ENCODE results near the gene ADAMTS2. TPM values are rescaled to one million over a fixed set of nuclear protein-coding genes. Genes with fewer than 3 reads are reported as not detected.

Gene ADAMTS2
- total RNA-seq, 4 donors from 2014 or later, result 39.5 to 61.9 (median 56.4) TPM

GRCh38 chr5:179227229-179227579, 118.1 kb downstream of the ADAMTS2 start:
- no peak for DNase-seq (ENCODE audit: low spot score)

GRCh38 chr5:179226696-179227095, 118.6 kb downstream of the ADAMTS2 start:
- no peak for DNase-seq (ENCODE audit: low spot score)
- peak; percentile 17 for ATAC-seq (ENCODE audit: low FRiP score)
- TF ChIP-seq CTCF (IDR thresholded peaks at IDR 0.05), result no peak

More at GRCh38 chr5:179227229-179227579, 118.1 kb downstream of the ADAMTS2 start:
- no peak for TF ChIP-seq CTCF (IDR thresholded peaks at IDR 0.05)
- ATAC-seq (ENCODE audit: low FRiP score), result peak; percentile 5

DNA sequence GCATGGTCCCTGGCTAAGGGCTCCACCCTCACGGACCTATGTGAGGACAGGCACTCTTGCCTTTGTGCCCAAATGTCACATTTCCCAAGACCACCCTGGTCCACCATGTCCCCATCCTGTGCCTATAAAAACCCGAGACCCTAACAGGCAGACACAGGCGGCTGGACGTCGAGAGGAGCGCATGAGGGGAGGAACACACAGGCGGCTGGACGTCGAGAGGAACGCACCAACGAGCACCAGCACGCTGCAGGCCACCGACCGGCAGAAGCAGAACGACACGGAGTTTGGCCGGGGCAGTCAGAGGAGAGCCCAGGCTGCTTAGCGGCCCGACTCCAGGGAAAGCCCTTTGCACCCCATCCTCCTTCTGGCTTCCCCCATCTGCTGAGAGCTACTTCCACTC, 119.9 kb downstream of the ADAMTS2 start:
- DNase-seq (ENCODE audit: low spot score), result no peak
- no peak for TF ChIP-seq CTCF (IDR thresholded peaks at IDR 0.05)
- ATAC-seq (ENCODE audit: low FRiP score), result no peak

- TF ChIP-seq CTCF (IDR thresholded peaks at IDR 0.05), result no peak
- no peak for DNase-seq (ENCODE audit: low spot score)
- ATAC-seq (ENCODE audit: low FRiP score), result no peak
These were observed 120.5 kb downstream of the ADAMTS2 start for GRCh38 chr5:179224741-179225140.

DNA sequence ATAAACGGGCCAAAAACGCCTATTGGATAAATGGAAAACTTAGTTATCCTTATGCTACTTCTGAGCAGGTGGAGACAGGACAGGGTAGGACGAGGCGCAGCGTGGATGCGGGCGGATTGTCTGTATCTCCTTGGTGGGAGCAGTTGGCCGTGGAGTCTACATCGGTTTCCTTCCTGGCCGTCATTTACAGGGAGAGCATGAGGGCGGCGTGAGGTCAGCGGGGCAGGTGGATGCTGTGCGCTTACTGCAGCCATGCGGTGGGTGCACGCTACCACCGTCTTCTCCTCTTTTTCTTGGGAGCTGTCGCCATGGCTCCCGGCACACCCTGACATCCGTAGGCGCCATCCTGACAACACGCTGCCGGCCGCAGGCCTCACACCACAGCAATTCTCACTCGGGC, 121.3 kb downstream of the ADAMTS2 start:
- ATAC-seq (ENCODE audit: low FRiP score) (no peak), DNase-seq (ENCODE audit: low spot score) (no peak)
- no peak for TF ChIP-seq CTCF (IDR thresholded peaks at IDR 0.05)

DNA sequence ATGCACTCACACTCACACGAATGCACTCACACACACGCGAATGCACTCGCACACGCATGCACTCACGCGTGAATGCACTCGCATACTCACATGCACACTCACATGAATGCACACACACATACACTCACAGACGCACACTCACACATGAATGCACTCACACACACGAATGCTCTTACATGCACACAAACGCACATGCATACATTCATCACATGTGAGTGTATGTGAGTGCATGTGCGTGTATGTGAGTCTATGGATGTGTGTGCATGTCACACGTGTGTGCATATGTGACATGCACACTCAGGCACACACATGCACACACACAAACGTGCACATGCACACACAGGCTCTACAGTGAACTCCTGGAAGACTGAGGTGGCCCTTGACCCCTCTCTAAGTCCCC, 121.7 kb downstream of the ADAMTS2 start:
- TF ChIP-seq CTCF (IDR thresholded peaks at IDR 0.05), result no peak
- ATAC-seq (ENCODE audit: low FRiP score) (no peak), DNase-seq (ENCODE audit: low spot score) (no peak)

DNA sequence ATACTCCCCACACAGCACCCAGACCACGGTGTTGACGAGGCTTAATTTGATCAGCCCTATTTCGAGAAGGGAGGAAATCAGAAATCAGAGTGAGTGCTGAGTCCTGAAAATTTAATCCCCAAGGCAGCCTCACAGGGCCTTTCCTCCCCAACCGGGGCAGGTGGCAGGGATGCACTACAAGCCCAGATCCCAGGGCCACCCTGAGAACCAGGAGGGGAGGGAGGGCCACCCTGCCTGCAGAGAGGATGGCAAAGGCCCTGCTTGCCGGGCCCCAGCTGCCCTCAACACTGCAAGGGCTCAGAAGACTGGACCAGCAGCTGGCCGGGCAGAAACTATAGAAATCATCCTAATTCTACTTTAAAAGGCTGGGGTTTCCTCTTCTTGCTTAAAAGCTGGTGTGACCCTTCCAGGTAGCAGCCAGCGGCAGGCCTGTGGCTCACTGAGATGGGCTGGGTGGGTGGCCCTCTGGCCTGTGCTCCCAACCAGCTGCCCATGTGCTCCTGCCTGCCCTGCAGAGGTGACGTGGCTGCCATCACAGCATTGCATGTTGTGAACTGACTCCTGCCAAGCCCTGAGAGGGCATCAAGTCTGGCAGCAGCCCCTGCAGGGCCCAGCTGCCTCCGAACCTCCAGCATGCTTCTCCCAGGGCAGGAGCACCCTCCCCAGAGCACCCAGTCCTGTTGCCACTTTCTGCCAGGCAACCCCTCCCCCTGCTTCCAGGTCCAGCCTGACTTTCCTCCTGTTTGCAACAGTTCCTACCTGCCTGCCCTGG, 122.8 kb downstream of the ADAMTS2 start:
- no peak for TF ChIP-seq CTCF (IDR thresholded peaks at IDR 0.05)
- DNase-seq (ENCODE audit: low spot score) (no peak), ATAC-seq (ENCODE audit: low FRiP score) (no peak)
